ENCODE measurements around the gene TTC9C. TPM values are rescaled to one million over a fixed set of nuclear protein-coding genes. Genes with fewer than 3 reads are reported as not detected.
"Not testable (repeated sequence)": the region's sequence is repeated elsewhere in the genome, so short reads cannot be mapped to it uniquely, and the experiment has no call there.

TTC9C gene
- total and polyA plus RNA-seq, 3 experiments from 2014 or later: 22.2 to 37.2 (median 36.7) TPM

DNA sequence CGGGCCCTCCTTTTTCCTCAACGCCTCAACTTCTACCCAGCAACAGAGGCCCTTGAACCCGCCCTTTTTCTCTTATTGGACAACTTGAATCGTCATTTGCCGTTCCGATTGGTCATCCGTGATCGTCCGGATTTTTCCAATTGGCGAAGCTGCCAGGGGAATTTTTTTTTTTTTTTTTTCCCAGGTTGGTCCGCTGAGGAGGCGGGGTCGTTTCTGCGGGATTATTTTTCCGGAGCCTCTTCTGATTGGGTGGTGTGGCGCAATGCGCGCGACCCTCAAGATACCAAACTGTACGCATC is 465 bp upstream of the TTC9C start:
- Mint-ChIP-seq H3K9me3 (no peaks in the 10 kb centered on the region), H3K27ac (peak overlapping the region; percentile 93 to 99 (median 98)), H3K4me1 (peaks cover 50 to 58% (median 57%) of the 10 kb centered on the region in 3 donors), H3K36me3 (peaks cover 5 to 61% (median 15%) of the 10 kb centered on the region in 3 donors), H3K27me3 (peaks cover 0 to 3% of the 10 kb centered on the region in 2 donors), H3K4me3 (peak overlapping the region; percentile 92 to 99 (median 98))
- Histone ChIP-seq H3K9me3 (ENCODE audit: low read length) (no peaks in the 10 kb centered on the region), H3K36me3 (ENCODE audit: insufficient read depth, low read length) (peaks cover 17% of the 10 kb centered on the region), H3K27ac (ENCODE audit: low read depth, low read length) (peak overlapping the region; percentile 90), H3K27me3 (ENCODE audit: insufficient read depth, low read length, poor library complexity, severe bottlenecking) (no peaks in the 10 kb centered on the region), H3K4me3 (ENCODE audit: low read length) (peak overlapping the region; percentile 99), H3K4me1 (ENCODE audit: insufficient read depth, low read length) (peaks cover 43% of the 10 kb centered on the region)
- DNase-seq: peak; percentile 68 to 95 (median 92)
- ChIA-PET POLR2A (interaction anchor here (0.5 to 4.0 kb wide), 32 partner anchors 11 to 1590 kb away, joined by 3 to 70 read pairs (median 7); partner anchors contain the start of genes B3GAT3, BSCL2, C11orf98 and CSKMT), CTCF (interaction anchor here (0.8 to 3.6 kb wide), 14 partner anchors 11 to 303 kb away, joined by 3 to 13 read pairs (median 6); partner anchors contain the start of genes EEF1G, LBHD1, POLR2G and SLC3A2)

DNA sequence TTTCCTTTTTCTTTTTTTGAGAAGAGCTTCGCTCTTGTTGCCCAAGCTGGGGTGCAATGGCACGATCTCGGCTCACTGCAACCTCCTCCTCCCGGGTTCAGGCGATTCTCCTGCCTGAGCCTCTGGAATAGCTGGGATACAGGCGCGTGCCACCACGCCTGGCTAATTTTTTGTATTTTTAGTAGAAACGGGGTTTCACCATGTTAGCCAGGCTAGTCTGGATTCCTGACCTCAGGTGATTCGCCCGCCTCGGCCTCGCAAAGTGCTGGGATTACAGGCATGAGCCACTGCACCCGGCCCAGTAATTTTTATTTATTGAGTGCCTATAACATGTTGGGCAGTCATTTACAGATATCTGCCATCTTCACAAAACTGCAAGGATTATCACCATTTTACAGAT is 1.8 kb downstream of the TTC9C start:
- not testable (repeated sequence) for H3K27me3 Mint-ChIP-seq; H3K9me3 Mint-ChIP-seq; DNase-seq; H3K9me3 ChIP-seq (ENCODE audit: low read length); H3K27ac ChIP-seq (ENCODE audit: low read depth, low read length); H3K27me3 ChIP-seq (ENCODE audit: insufficient read depth, low read length, poor library complexity, severe bottlenecking)
- H3K36me3 Mint-ChIP-seq: peaks cover 5 to 55% (median 8%) of the 10 kb centered on the region in 3 donors
- ChIA-PET CTCF (interaction anchor here (0.8 to 3.6 kb wide), 8 partner anchors 24 to 151 kb away, joined by 3 to 16 read pairs (median 4); partner anchors contain the start of genes C11orf98, CSKMT, POLR2G and SLC3A2), POLR2A (interaction anchor here (0.7 to 4.0 kb wide), 6 partner anchors 20 to 1516 kb away, joined by 3 to 26 read pairs (median 4); partner anchors contain the start of genes C11orf98, CSKMT, MTA2 and PPP1R14B)
- H3K36me3 ChIP-seq (ENCODE audit: insufficient read depth, low read length): peaks cover 11% of the 10 kb centered on the region
- peaks cover 26% of the 10 kb centered on the region for H3K4me1 ChIP-seq (ENCODE audit: insufficient read depth, low read length)
- peak overlapping the region; percentile 49 for H3K4me3 ChIP-seq (ENCODE audit: low read length)
- H3K27ac Mint-ChIP-seq: peak overlapping the region in 3 of 8 donors; percentile 38 to 97 (median 47)
- peaks cover 39 to 45% (median 42%) of the 10 kb centered on the region in 3 donors for H3K4me1 Mint-ChIP-seq
- peak overlapping the region; percentile 58 to 98 (median 98) for H3K4me3 Mint-ChIP-seq

DNA sequence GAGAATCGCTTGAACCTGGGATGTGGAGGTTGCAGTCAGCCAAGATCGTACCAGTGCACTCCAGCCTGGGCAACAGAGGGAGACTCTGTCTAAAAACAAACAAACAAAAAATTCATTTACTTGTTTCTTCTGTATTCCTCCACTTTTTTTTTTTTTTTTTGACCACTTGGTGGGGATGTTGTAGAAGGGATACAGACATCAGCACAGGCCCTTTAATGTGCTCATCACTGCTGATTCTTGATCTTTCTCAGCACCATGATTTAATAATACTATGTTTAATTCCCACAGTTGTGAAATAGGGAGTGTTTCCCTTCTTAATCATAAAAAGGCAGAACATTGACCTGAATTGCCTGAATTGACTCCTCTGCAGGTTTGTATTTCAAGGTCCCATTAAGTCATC is 4.5 kb downstream of the TTC9C start:
- ChIA-PET CTCF (interaction anchor here (0.8 to 2.2 kb wide), 2 partner anchors 26 to 53 kb away, joined by 3 to 5 read pairs; no protein-coding TSS in a partner anchor), POLR2A (interaction anchor here (0.7 kb wide), 1 partner anchor 148 kb away, joined by 4 read pairs; no protein-coding TSS in a partner anchor)
- H3K9me3 Mint-ChIP-seq: no peaks in the 10 kb centered on the region
- DNase-seq: peak in 1 of 5 donors; percentile 19
- H3K27ac Mint-ChIP-seq: peak overlapping the region in 6 of 8 donors; percentile 6 to 70 (median 15)
- peaks cover 24 to 33% (median 30%) of the 10 kb centered on the region in 3 donors for H3K4me1 Mint-ChIP-seq
- H3K27ac ChIP-seq (ENCODE audit: low read depth, low read length): no peak overlapping the region
- no peaks in the 10 kb centered on the region for H3K9me3 ChIP-seq (ENCODE audit: low read length)
- H3K4me1 ChIP-seq (ENCODE audit: insufficient read depth, low read length): peaks cover 16% of the 10 kb centered on the region
- H3K27me3 Mint-ChIP-seq: no peaks in the 10 kb centered on the region
- peaks cover 0 to 56% (median 6%) of the 10 kb centered on the region in 3 donors for H3K36me3 Mint-ChIP-seq
- no peak overlapping the region for H3K4me3 ChIP-seq (ENCODE audit: low read length)
- H3K4me3 Mint-ChIP-seq: peak overlapping the region in 2 of 7 donors; percentile 23 to 50
- no peaks in the 10 kb centered on the region for H3K27me3 ChIP-seq (ENCODE audit: insufficient read depth, low read length, poor library complexity, severe bottlenecking)
- H3K36me3 ChIP-seq (ENCODE audit: insufficient read depth, low read length): peaks cover 16% of the 10 kb centered on the region

DNA sequence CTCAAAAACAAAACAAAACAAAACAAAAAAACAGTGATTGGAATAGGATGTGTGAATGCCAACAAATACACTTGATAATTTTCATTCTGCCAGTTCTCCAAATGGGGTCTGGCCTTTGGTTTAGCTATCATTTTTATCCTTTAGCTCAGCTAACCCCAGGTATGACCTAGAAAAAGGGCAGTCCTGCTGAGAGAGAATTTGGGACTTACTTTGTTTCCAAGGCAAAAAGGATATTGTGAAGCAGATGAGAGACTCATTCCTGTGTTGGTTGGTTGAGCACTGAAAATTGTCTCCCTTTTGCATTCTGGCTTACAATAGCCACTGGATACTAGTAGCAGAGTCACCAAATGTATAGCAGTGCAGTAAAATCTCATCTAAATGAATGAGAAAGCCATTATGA is 8.9 kb downstream of the TTC9C start:
- Histone ChIP-seq H3K36me3 (ENCODE audit: insufficient read depth, low read length) (peaks cover 24% of the 10 kb centered on the region), H3K27ac (ENCODE audit: low read depth, low read length) (no peak overlapping the region), H3K4me3 (ENCODE audit: low read length) (no peak overlapping the region), H3K27me3 (ENCODE audit: insufficient read depth, low read length, poor library complexity, severe bottlenecking) (no peaks in the 10 kb centered on the region), H3K4me1 (ENCODE audit: insufficient read depth, low read length) (no peaks in the 10 kb centered on the region), H3K9me3 (ENCODE audit: low read length) (no peaks in the 10 kb centered on the region)
- no peak overlapping the region for H3K27ac Mint-ChIP-seq
- H3K27me3 Mint-ChIP-seq: no peaks in the 10 kb centered on the region
- H3K9me3 Mint-ChIP-seq: no peaks in the 10 kb centered on the region
- DNase-seq: no peak
- H3K4me1 Mint-ChIP-seq: peaks cover 5 to 7% (median 7%) of the 10 kb centered on the region in 3 donors
- H3K4me3 Mint-ChIP-seq: no peak overlapping the region
- POLR2A ChIA-PET: interaction anchor here (0.6 kb wide), 3 partner anchors 24 to 836 kb away, joined by 3 to 4 read pairs (median 3); no protein-coding TSS in a partner anchor
- CTCF ChIA-PET: no interaction called here
- H3K36me3 Mint-ChIP-seq: peaks cover 0 to 62% (median 11%) of the 10 kb centered on the region in 3 donors

DNA sequence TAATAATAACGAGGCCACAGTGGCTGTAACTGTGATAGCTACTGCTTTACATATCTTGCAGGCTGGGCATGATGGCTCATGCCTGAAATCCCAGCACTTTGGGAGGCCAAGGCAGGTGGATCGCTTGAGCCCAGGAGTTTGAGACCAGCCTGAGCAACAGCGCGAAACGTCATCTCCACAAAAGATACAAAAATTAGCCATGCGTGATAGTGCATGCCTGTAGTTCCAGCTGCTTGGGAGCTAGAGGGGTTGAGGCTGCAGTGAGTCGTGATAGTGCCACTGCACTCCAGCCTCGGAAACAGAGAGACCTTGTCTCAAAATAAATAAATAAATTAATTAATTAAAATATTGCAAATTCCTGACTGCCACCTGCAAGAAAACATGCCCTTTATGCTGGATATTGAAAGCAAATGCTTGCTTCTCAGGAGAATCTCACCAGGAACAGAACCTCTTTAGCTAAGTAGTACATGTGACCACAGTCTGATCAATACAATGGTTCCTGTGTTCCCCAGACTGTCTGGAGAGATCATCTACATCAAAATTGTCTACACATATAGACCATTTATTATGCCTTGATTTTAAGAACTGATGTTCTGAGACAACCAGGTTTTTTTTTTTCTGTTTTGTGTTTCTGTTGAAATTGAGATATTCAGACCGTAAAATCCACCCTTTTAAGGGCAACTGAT is 19.3 kb downstream of the TTC9C start:
- Histone ChIP-seq H3K4me1 (ENCODE audit: insufficient read depth, low read length) (peaks cover 7% of the 10 kb centered on the region), H3K27me3 (ENCODE audit: insufficient read depth, low read length, poor library complexity, severe bottlenecking) (no peaks in the 10 kb centered on the region), H3K9me3 (ENCODE audit: low read length) (no peaks in the 10 kb centered on the region), H3K27ac (ENCODE audit: low read depth, low read length) (no peak overlapping the region), H3K4me3 (ENCODE audit: low read length) (no peak overlapping the region), H3K36me3 (ENCODE audit: insufficient read depth, low read length) (peaks cover 7% of the 10 kb centered on the region)
- peaks cover 0 to 21% (median 3%) of the 10 kb centered on the region in 3 donors for H3K36me3 Mint-ChIP-seq
- no peaks in the 10 kb centered on the region for H3K27me3 Mint-ChIP-seq
- no peaks in the 10 kb centered on the region for H3K9me3 Mint-ChIP-seq
- H3K27ac Mint-ChIP-seq: peak overlapping the region in 2 of 8 donors; percentile 3 to 15
- no peak overlapping the region for H3K4me3 Mint-ChIP-seq
- DNase-seq: no peak
- CTCF ChIA-PET: interaction anchor here (0.8 to 1.7 kb wide), 2 partner anchors 39 to 40 kb away, joined by 3 to 7 read pairs; partner anchors contain the start of genes BSCL2, GNG3 and TMEM179B
- peaks cover 9 to 28% (median 13%) of the 10 kb centered on the region in 3 donors for H3K4me1 Mint-ChIP-seq
- POLR2A ChIA-PET: interaction anchor here (0.6 to 1.4 kb wide), 2 partner anchors 25 to 58 kb away, joined by 3 read pairs; partner anchors contain the start of gene NXF1

DNA sequence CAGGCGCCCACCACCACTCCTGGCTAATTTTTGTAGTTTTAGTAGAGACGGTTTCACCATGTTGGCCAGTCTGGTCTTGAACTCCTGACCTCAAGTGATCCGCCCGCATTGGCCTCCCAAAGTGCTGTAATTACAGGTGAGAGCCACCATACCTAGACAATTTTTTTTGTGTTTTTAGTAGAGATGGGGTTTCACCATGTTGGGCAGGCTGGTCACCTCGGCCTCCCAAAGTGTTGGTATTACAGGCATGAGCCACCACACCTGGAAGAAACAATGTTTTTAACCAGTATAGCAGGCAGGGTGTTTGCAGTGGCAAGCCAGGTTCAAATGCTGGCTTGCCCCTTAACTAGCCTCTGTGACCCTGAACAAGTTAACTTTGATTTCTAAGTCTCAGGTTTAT is 21.6 kb downstream of the TTC9C start:
- Mint-ChIP-seq H3K4me1 (peaks cover 24 to 45% (median 30%) of the 10 kb centered on the region in 3 donors), H3K27ac (peak overlapping the region in 1 of 8 donors; percentile 46), H3K36me3 (peaks cover 0 to 32% (median 3%) of the 10 kb centered on the region in 3 donors)
- not testable (repeated sequence) for H3K27me3 ChIP-seq (ENCODE audit: insufficient read depth, low read length, poor library complexity, severe bottlenecking); H3K27ac ChIP-seq (ENCODE audit: low read depth, low read length); H3K27me3 Mint-ChIP-seq; H3K9me3 Mint-ChIP-seq; H3K4me3 ChIP-seq (ENCODE audit: low read length); H3K9me3 ChIP-seq (ENCODE audit: low read length); DNase-seq; H3K4me3 Mint-ChIP-seq
- CTCF ChIA-PET: interaction anchor here (1.2 kb wide), 1 partner anchor 36 kb away, joined by 3 read pairs; no protein-coding TSS in a partner anchor
- peaks cover 22% of the 10 kb centered on the region for H3K4me1 ChIP-seq (ENCODE audit: insufficient read depth, low read length)
- POLR2A ChIA-PET: interaction anchor here (1.1 kb wide), 1 partner anchor 20 kb away, joined by 4 read pairs; no protein-coding TSS in a partner anchor
- H3K36me3 ChIP-seq (ENCODE audit: insufficient read depth, low read length): peaks cover 14% of the 10 kb centered on the region

DNA sequence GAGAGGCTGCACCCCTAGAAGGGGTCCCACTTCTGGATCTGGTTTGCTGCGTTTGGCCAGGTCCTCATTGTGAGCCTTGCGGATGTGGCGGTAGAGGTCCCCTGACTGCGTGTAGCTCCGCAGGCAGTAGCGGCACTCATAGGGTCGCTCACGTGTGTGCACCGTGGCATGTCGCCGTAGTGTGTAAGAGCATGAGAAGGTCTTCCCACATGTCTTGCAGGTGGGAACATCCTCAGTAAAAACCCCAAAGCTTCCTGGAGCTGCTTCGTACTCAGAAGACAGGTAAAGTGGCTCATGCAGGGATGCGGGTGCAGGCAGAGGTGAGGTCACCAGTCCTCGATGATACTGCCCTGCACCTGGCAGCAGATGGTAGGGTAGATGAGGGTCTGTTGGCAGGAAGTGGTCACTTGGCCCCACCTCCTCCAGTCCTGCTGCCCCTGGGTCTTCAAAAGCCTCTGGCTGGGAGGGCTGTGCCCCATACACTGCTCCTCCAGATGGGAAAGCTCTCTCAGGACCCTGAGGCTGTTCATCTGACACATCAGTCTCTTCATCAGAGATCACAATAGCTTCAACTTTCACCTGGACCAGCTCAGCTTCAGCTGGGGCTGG is 24.0 kb downstream of the TTC9C start:
- peaks cover 14% of the 10 kb centered on the region for H3K36me3 ChIP-seq (ENCODE audit: insufficient read depth, low read length)
- H3K9me3 ChIP-seq (ENCODE audit: low read length): no peaks in the 10 kb centered on the region
- no peaks in the 10 kb centered on the region for H3K27me3 Mint-ChIP-seq
- ChIA-PET POLR2A (interaction anchor here (0.6 to 3.2 kb wide), 5 partner anchors 19 to 161 kb away, joined by 3 to 31 read pairs (median 18); partner anchors contain the start of genes HNRNPUL2, SLC3A2, TAF6L and TUT1), CTCF (interaction anchor here (0.8 to 3.3 kb wide), 5 partner anchors 10 to 34 kb away, joined by 3 to 36 read pairs (median 4); partner anchors contain the start of genes POLR2G and TMEM179B)
- peaks cover 22% of the 10 kb centered on the region for H3K4me1 ChIP-seq (ENCODE audit: insufficient read depth, low read length)
- peaks cover 26 to 45% (median 36%) of the 10 kb centered on the region in 3 donors for H3K4me1 Mint-ChIP-seq
- H3K4me3 Mint-ChIP-seq: peak overlapping the region in 3 of 7 donors; percentile 8 to 100 (median 29)
- peaks cover 0 to 32% (median 3%) of the 10 kb centered on the region in 3 donors for H3K36me3 Mint-ChIP-seq
- no peaks in the 10 kb centered on the region for H3K9me3 Mint-ChIP-seq
- H3K27ac ChIP-seq (ENCODE audit: low read depth, low read length): no peak overlapping the region
- H3K27me3 ChIP-seq (ENCODE audit: insufficient read depth, low read length, poor library complexity, severe bottlenecking): no peaks in the 10 kb centered on the region
- no peak overlapping the region for H3K4me3 ChIP-seq (ENCODE audit: low read length)
- peak overlapping the region in 5 of 8 donors; percentile 23 to 99 (median 66) for H3K27ac Mint-ChIP-seq
- DNase-seq: no peak

Data from CD8-positive, alpha-beta memory T cell (primary cell).